ENCODE measurements around the gene NACA2.
A peak's percentile ranks its signal among the peaks of the same experiment; 100 is the strongest.
"Not testable (repeated sequence)": the region's sequence is repeated elsewhere in the genome, so short reads cannot be mapped to it uniquely, and the experiment has no call there.

The NACA2 gene

DNA sequence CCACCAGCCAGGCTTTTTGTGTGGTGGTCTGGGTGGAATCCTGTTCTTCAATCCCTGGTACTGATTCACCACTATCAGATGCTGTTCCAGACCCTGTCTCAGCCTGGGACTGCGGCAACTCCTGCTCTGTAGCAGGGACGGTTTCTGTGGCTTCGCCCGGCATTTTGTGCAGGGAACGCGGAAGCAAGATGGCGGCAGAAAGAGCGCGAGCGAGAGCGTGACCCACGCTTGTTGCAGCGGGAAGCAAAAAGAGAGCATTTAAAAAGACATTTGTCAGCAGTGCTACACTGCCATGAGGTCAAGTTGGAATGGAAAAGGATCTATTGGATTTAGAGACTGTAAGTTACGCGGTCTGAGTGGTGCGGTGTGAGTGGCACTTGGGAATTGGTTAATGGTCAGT is at the start of gene NACA2:
NACA2 (minus strand) TSS at position 202 of the 400 bp plus-strand sequence; CDS start at position 163, 39 bp downstream.
- DNase-seq = no peak

- no peak for DNase-seq
Observed at GRCh38 chr17:61639818-61640217, 48.8 kb upstream of the NACA2 start.

DNA sequence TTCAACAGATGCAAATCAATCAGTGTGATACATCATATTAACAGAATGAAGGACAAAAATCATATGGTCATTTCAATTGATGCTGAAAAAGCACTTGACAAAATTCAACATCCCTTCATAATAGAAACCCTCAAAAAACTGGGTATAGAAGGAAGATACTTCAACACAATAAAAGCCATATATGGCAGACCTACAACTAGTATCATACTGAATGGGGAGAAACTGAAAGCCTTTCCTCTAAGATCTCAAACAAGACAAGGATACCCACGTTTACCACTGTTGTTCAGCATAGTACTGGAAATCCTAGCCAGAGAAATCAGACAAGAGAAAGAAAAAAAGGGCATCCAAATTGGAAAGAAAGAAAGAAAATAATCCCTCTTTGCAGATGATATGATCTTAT is 47.1 kb upstream of the NACA2 start:
- DNase-seq = no peak

GRCh38 chr17:61635913-61636432 is 45.0 kb upstream of the NACA2 start:
- peak; percentile 67 to 80 (median 69) for DNase-seq

GRCh38 chr17:61634942-61635538 is 44.0 kb upstream of the NACA2 start:
- DNase-seq = no peak

- no peak for DNase-seq
Observed at GRCh38 chr17:61634011-61634539, 43.1 kb upstream of the NACA2 start.

GRCh38 chr17:61632826-61633225 is 41.8 kb upstream of the NACA2 start:
- no peak for DNase-seq

DNA sequence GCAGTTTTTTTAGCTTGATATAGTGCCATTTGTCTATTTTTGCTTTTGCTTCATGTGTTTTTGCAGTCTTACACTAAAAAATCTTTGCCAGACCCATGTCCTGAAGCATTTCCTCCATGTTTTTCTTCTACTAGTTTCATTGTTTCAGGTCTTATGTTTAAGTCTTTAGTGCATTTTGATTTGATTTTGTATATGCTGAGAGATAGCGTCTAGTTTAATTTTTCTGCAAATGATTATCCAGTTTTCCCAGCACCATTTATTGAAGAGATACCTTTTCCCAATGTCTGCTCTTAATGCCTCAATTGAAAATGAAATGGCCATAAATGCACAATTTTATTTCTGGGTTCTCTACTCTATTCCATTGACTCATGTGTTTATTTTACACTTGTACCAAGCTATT is 40.8 kb upstream of the NACA2 start:
- DNase-seq = no peak

DNA sequence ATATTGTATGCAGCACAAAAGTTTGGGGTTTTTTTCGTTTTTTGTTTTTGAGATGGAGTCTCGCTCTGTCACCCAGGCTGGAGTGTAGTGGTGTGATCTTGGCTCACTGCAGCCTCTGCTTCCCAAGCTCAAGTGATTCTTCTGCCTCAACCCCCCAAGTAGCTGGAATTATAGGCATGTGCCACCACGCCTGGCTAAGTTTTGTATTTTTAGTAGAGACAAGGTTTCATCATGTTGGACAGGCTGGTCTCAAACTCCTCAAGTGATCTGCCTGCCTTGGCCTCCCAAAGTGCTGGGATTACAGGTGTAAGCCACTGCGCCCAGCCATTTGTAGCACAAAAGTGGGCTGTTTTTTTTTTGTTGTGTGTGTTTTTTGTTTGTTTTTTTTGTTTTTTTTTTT is 37.1 kb upstream of the NACA2 start:
- DNase-seq = not testable (repeated sequence)

- DNase-seq = no peak
Observed at GRCh38 chr17:61627658-61628057, 36.6 kb upstream of the NACA2 start.

- DNase-seq = peak in 1 of 3 donors; percentile 1
Observed at GRCh38 chr17:61627125-61627524, 36.1 kb upstream of the NACA2 start.

DNA sequence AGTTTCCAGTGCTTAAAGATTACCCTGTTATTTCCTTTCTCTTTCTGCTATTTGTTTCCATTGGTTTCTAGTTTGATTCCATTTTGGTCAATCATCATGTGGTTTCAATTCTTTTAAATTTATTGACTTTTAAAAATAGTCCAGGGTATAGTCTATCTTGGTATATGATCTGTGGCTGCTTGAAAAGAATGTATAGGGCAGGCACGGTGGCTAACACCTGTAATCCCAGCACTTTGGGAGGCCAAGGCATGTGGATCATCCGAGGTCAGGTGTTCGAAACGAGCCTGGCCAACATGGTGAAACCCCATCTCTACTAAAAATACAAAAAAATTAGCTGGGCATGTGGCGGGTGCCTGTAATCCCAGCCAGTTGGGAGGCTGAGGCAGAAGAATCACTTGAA is 34.5 kb upstream of the NACA2 start:
- DNase-seq = no peak

DNA sequence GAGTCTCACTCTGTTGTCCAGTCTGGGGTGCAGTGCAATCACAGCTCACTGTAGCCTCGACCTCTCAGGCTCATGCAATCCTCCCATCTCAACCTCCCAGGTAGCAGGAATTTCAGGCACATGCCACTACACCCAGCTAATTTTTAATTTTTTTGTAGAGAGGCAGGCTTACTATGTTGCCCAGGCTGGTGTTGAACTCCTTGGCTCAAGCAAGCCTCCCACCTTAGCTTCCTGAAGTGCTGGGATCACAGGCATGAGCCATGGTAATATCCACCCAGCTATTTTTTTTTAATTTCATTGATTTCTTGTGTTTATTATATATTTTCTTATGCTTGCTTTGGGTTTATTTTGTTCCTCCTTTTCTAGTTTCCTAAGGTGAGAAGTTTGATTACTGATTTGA is 33.9 kb upstream of the NACA2 start:
- no peak for DNase-seq

DNA sequence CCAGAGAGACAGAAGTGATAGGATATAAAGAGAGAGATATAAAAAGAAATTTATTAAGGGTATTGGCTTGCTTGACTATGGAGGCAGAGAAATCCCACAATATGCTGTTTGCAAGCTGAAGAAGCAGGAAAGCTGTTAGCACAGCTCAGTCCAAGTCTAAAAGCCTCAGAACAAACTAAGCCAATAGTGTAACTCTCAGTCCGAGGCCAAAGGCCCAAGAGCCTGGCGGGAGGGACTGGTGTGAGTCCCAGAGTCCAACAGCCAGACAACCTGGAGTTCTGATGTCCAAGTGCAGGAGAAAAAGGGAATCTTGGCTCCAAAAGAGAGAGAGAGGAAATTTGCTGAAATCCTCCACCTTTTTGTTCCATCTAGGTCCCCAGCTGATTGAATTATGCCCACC is 30.3 kb upstream of the NACA2 start:
- DNase-seq = no peak

DNA sequence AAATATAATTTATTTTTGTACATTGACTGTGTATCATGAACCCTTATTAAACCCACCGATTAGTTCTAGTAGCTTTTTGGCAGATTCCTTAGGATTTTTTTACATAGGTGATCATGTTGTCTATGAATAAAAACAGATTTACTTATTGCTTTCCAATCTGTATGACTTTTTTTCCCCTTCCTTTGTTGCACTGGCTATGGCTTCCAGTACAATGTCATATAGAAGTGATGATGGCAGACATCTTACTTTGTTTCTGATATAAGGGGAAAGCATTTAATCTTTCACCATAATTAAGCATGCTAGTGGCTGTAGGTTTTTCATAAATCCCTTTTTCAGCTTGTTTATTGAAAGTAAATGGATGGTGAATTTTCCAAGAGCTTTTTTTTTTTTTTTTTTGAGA is 28.9 kb upstream of the NACA2 start:
- no peak for DNase-seq

DNA sequence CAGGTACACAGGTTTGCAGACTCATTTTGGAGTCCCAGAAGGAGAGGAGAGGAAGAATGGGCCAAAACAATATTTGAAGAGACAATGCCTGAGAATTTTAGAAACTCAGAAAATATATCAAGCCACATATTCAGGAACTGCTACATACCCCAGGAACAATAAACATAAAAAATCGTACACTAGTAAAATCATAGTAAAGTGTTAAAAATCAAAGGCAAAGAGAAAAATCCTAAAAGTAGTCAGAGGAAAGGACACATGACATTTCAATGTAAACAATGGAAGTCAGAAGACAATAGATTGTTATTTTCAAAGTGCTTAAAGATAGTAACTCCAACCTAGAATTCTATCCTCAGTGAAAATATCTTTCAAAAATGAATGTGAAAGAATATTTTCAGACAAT is 28.5 kb upstream of the NACA2 start:
- no peak for DNase-seq

DNA sequence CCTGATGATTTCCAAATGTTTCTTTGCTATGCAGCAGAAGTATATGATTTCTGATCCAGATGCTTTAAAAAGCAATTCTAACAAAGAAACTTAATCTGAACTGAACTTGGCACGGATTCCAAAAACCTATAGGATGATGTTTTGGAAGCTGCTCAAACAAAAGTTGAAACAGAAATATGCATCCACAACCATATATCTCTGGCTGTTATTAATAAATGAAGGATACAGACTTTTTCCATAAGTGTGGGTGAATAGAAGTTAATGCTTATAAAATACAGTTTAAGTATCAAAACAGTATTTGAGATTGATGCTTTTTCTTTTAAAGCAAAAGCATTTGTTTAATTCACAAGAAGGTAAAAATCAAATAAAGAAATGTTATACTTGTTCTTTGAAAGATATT is 27.9 kb upstream of the NACA2 start:
- DNase-seq = no peak

- DNase-seq = no peak
Observed at GRCh38 chr17:61617330-61617729, 26.3 kb upstream of the NACA2 start.

GRCh38 chr17:61616783-61617182 is 25.8 kb upstream of the NACA2 start:
- no peak for DNase-seq

- DNase-seq = no peak
Observed at GRCh38 chr17:61614219-61614618, 23.2 kb upstream of the NACA2 start.

DNA sequence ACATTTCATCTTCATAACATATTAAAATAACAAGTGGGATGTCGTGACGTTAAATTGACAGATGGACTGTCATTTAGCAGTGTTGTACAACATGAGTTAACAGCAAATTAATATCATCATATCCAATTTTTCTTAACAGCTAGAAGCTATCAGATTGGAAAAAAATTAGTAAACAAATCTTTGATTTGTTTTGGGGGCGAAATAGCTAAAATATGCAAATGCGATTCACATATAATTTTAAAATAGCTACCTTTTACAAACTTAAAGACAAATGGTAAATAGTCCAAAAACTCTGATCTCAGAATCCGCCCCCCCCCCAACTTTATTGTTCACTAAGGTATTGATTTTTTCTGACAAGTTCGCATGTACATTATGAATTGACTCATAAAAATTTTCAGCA is 20.3 kb upstream of the NACA2 start:
- DNase-seq = no peak

- no peak for DNase-seq
Observed at GRCh38 chr17:61605692-61606091, 14.7 kb upstream of the NACA2 start.

- no peak for DNase-seq
Observed at GRCh38 chr17:61601297-61601696, 10.3 kb upstream of the NACA2 start.

DNA sequence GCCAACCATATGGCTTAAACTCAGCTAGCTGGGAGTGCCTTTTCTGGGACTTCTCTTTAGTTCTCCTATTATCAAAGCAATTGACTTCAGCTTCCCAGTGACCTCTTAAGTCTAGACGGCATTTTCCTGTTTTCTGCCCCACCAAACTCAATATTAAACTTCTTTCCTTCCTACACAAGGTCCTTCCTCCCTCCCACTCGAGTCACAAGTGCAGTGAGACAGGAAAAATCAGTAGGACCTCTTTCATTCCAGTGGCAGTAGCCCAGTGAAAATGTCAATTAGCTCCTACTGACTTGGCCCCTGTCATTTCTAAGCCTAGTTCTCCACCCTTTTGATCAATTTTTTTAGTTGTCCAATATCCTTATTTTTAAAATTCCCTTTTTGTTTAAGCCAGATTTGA is 9.6 kb upstream of the NACA2 start:
- peak; percentile 10 to 23 (median 22) for DNase-seq

- DNase-seq = no peak
Observed at GRCh38 chr17:61599608-61600007, 8.6 kb upstream of the NACA2 start.

Data from suppressor macrophage treated with lipopolysaccharide for 1 hour (primary cell).